ENCODE measurements around the gene PAPPA2. TPM values are rescaled to one million over a fixed set of nuclear protein-coding genes. Genes with fewer than 3 reads are reported as not detected.

Gene PAPPA2
- total RNA-seq, 4 donors from 2014 or later, result under 0.01 to 3.1 (median 0.45) TPM

DNA sequence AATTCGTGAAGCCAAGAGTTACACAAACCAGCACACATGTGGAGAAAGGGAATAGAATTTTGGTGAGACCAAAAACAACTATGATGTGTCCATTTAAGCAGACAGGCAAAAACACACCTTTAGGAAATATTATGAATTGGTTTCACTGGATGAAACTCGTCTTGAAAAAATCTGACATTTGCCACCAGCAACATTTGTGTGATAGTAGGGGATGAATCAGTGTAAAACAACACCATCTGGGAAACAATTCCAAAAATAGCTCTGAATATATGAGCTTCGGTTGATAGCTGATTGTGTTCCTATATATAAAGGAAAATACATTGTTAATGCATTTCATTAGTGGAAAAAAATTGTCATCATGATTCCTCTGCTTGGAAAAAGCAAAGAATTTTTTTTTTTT lies 327.8 kb downstream of the PAPPA2 start:
- peaks cover 0 to 6% (median 0%) of the 10 kb centered on the region in 4 donors for H3K4me1 ChIP-seq
- H3K27me3 ChIP-seq, result no peaks in the 10 kb centered on the region
- DNase-seq (ENCODE audit: extremely low spot score), result no peak
- no peaks in the 10 kb centered on the region for H3K36me3 ChIP-seq
- intact Hi-C loops (cut with DNase I), result no loop called here
- TF ChIP-seq EP300 (IDR thresholded peaks at IDR 0.05) (no peak), POLR2A (IDR thresholded peaks at IDR 0.05; ENCODE audit: low read depth) (no peak), POLR2AphosphoS5 (IDR thresholded peaks at IDR 0.05) (no peak)
- TF ChIP-seq, protein P1, sequence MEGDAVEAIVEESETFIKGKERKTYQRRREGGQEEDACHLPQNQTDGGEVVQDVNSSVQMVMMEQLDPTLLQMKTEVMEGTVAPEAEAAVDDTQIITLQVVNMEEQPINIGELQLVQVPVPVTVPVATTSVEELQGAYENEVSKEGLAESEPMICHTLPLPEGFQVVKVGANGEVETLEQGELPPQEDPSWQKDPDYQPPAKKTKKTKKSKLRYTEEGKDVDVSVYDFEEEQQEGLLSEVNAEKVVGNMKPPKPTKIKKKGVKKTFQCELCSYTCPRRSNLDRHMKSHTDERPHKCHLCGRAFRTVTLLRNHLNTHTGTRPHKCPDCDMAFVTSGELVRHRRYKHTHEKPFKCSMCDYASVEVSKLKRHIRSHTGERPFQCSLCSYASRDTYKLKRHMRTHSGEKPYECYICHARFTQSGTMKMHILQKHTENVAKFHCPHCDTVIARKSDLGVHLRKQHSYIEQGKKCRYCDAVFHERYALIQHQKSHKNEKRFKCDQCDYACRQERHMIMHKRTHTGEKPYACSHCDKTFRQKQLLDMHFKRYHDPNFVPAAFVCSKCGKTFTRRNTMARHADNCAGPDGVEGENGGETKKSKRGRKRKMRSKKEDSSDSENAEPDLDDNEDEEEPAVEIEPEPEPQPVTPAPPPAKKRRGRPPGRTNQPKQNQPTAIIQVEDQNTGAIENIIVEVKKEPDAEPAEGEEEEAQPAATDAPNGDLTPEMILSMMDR (IDR thresholded peaks at IDR 0.05), result no peak
- 64% methylated on average over 3 of the region's 3 CpGs for whole genome bisulfite sequencing
- H3K4me3 ChIP-seq, result no peak overlapping the region
- no peak overlapping the region for H3K27ac ChIP-seq (replicated peaks in 1 of 4)
- no peaks in the 10 kb centered on the region for H3K9me3 ChIP-seq

DNA sequence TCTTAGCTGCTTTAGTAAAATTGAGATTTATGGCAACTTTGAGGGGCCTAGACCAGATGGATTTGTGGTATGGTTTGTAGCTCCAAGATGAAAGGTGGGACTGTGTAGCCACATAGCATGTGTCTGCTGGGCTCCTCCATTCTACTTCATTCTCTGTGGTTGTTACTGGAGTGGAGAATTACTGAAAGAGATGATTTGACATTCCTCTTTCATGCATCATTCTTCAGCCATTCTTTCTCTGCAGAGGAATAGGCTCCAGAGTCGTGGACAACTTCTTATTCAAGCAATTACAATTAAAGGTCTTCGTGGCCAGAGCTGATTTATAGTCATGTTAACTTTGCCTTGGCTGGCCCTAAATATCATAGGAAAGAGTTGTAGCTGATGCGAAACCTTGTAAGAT lies 328.9 kb downstream of the PAPPA2 start:
- no peak for TF ChIP-seq POLR2AphosphoS5 (IDR thresholded peaks at IDR 0.05)
- no peak for TF ChIP-seq EP300 (IDR thresholded peaks at IDR 0.05)
- TF ChIP-seq, protein P1 (IDR thresholded peaks at IDR 0.05), result no peak
- TF ChIP-seq POLR2A (IDR thresholded peaks at IDR 0.05; ENCODE audit: low read depth), result no peak
- no peaks in the 10 kb centered on the region for H3K27me3 ChIP-seq
- H3K4me1 ChIP-seq, result no peaks in the 10 kb centered on the region
- no peak overlapping the region for H3K27ac ChIP-seq (replicated peaks in 1 of 4)
- H3K9me3 ChIP-seq, result no peaks in the 10 kb centered on the region
- H3K4me3 ChIP-seq, result no peak overlapping the region
- WGBS, result 87% methylated on average over 3 of the region's 3 CpGs
- DNase-seq (ENCODE audit: extremely low spot score), result no peak
- intact Hi-C loops (cut with DNase I), result no loop called here
- H3K36me3 ChIP-seq, result no peaks in the 10 kb centered on the region

DNA sequence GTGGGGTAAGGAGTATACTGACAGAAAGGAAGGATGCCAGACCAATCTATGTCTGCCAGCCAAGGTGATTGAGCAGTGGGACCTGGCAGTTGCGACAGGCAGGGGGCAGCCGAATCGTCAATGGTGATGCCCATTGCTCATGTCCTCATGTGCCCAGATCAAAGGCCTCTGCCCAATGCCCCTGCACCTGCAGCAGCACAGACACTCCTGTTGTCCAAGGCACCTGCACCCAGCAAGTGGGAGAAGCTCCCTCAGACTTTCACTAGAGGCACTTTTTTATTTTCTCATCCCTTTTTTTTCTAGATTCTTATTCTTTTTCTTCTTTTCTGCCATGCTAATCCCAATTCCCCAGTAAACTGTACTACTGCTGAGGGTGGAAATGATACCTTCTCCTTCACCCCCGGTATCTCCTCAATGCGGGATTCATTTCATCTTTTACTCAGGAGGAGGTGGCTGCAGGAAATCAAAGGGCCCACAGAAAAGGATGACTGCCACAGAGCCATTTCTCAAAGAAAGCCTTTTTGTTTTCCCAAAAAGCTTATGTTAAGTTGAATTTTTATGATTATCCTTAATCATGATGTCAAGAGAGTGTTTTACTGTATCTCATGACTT lies 332.0 kb downstream of the PAPPA2 start:
- intact Hi-C loops (cut with DNase I), result no loop called here
- TF ChIP-seq POLR2A (IDR thresholded peaks at IDR 0.05; ENCODE audit: low read depth), result no peak
- TF ChIP-seq, protein P1 (IDR thresholded peaks at IDR 0.05), result no peak
- no peak for TF ChIP-seq EP300 (IDR thresholded peaks at IDR 0.05)
- H3K4me3 ChIP-seq, result no peak overlapping the region
- no peaks in the 10 kb centered on the region for H3K4me1 ChIP-seq
- no peak for DNase-seq (ENCODE audit: extremely low spot score)
- 91% methylated on average over 5 of the region's 5 CpGs for WGBS
- no peaks in the 10 kb centered on the region for H3K9me3 ChIP-seq
- H3K36me3 ChIP-seq, result no peaks in the 10 kb centered on the region
- no peaks in the 10 kb centered on the region for H3K27me3 ChIP-seq
- H3K27ac ChIP-seq (replicated peaks in 1 of 4), result no peak overlapping the region

- H3K27me3 ChIP-seq, result no peaks in the 10 kb centered on the region
- no peaks in the 10 kb centered on the region for H3K36me3 ChIP-seq
- H3K9me3 ChIP-seq, result no peaks in the 10 kb centered on the region
- H3K4me3 ChIP-seq, result no peak overlapping the region
- 57% methylated on average over 2 of the region's 2 CpGs for WGBS
- intact Hi-C loops (cut with DNase I), result no loop called here
- no peak for DNase-seq (ENCODE audit: extremely low spot score)
- H3K4me1 ChIP-seq, result no peaks in the 10 kb centered on the region
- TF ChIP-seq POLR2A (IDR thresholded peaks at IDR 0.05; ENCODE audit: low read depth), result no peak
- no peak for TF ChIP-seq POLR2AphosphoS5 (IDR thresholded peaks at IDR 0.05)
- TF ChIP-seq, protein P1 (IDR thresholded peaks at IDR 0.05), result no peak
- no peak for TF ChIP-seq EP300 (IDR thresholded peaks at IDR 0.05)
- H3K27ac ChIP-seq (replicated peaks in 1 of 4), result no peak overlapping the region
These were observed 333.0 kb downstream of the PAPPA2 start for GRCh38 chr1:176795929-176796328.

DNA sequence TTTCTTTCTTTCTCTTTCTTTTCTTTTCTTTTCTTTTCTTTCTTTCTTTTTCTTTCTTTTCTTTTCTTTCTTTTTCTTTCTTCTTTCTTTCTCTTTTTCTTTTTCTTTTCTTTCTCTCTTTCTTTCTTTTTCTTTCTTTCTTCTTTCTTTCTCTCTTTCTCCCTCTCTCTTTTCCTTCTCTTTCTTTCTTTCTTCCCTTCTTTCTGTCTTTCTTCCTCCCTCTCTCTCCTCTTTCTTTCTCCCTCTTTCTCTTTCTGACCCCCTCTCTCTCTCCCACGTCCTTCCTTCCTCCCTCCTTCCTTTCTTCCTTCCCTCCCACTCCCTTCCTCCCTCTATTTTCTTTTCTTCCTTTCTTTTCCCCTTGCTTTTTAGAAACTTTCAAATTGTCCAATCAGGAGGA lies 333.6 kb downstream of the PAPPA2 start:
- Histone ChIP-seq H3K9me3 (no peaks in the 10 kb centered on the region), H3K27me3 (no peaks in the 10 kb centered on the region), H3K27ac (replicated peaks in 1 of 4) (no peak overlapping the region), H3K4me1 (no peaks in the 10 kb centered on the region), H3K36me3 (no peaks in the 10 kb centered on the region), H3K4me3 (no peak overlapping the region)
- DNase-seq (ENCODE audit: extremely low spot score), result no peak
- intact Hi-C loops (cut with DNase I), result no loop called here
- WGBS, result 56% methylated on average over 1 of the region's 1 CpG
- no peak for TF ChIP-seq EP300 (IDR thresholded peaks at IDR 0.05)

All from esophagus muscularis mucosa (tissue), 4 donors.